ENCODE data around the gene BCAP29.
A peak's percentile ranks its signal among the peaks of the same experiment; 100 is the strongest.

BCAP29 gene

GRCh38 chr7:107605218-107605815 is 25.3 kb downstream of the BCAP29 start:
- no peak for DNase-seq (ENCODE audit: low read depth)
- H3K4me3 ChIP-seq (replicated peaks; ENCODE audit: low read depth, low read length): no peak overlapping the region
- no peak for TF ChIP-seq CTCF (IDR thresholded peaks at IDR 0.05; ENCODE audit: low read length, missing control alignments)

GRCh38 chr7:107606303-107606702 is 26.3 kb downstream of the BCAP29 start:
- no peak for TF ChIP-seq CTCF (IDR thresholded peaks at IDR 0.05; ENCODE audit: low read length, missing control alignments)
- H3K4me3 ChIP-seq (replicated peaks; ENCODE audit: low read depth, low read length): no peak overlapping the region
- DNase-seq (ENCODE audit: low read depth): no peak

GRCh38 chr7:107609811-107610261 is 29.8 kb downstream of the BCAP29 start:
- no peak overlapping the region for H3K4me3 ChIP-seq (replicated peaks; ENCODE audit: low read depth, low read length)
- DNase-seq (ENCODE audit: low read depth): peak; percentile 63
- TF ChIP-seq CTCF (IDR thresholded peaks at IDR 0.05; ENCODE audit: low read length, missing control alignments): no peak

- no peak overlapping the region for H3K4me3 ChIP-seq (replicated peaks; ENCODE audit: low read depth, low read length)
- TF ChIP-seq CTCF (IDR thresholded peaks at IDR 0.05; ENCODE audit: low read length, missing control alignments): no peak
Observed at GRCh38 chr7:107610323-107610722, 30.3 kb downstream of the BCAP29 start.

GRCh38 chr7:107613439-107613838 is 33.4 kb downstream of the BCAP29 start:
- TF ChIP-seq CTCF (IDR thresholded peaks at IDR 0.05; ENCODE audit: low read length, missing control alignments): no peak
- no peak overlapping the region for H3K4me3 ChIP-seq (replicated peaks; ENCODE audit: low read depth, low read length)
- DNase-seq (ENCODE audit: low read depth): no peak

More at GRCh38 chr7:107610323-107610722, 30.3 kb downstream of the BCAP29 start:
- peak; percentile 64 for DNase-seq (ENCODE audit: low read depth)

- no peak for TF ChIP-seq CTCF (IDR thresholded peaks at IDR 0.05; ENCODE audit: low read length, missing control alignments)
- no peak overlapping the region for H3K4me3 ChIP-seq (replicated peaks; ENCODE audit: low read depth, low read length)
- DNase-seq (ENCODE audit: low read depth): peak; percentile 20
Observed at GRCh38 chr7:107613948-107614347, 33.9 kb downstream of the BCAP29 start.

GRCh38 chr7:107614425-107614824 is 34.4 kb downstream of the BCAP29 start:
- TF ChIP-seq CTCF (IDR thresholded peaks at IDR 0.05; ENCODE audit: low read length, missing control alignments): no peak
- no peak overlapping the region for H3K4me3 ChIP-seq (replicated peaks; ENCODE audit: low read depth, low read length)
- peak; percentile 75 for DNase-seq (ENCODE audit: low read depth)

Data from fibroblast of pulmonary artery (primary cell).